PC-9 (cell line): ENCODE data around the gene OR2T27.

Source experiments
- EZH2 ChIP-seq: fragments of 200-600 bp; sonication (generic); IDR thresholded peaks from 2 replicates; pipeline ENCODE4 v1.8.0; 2017; ENCODE audit warnings: antibody characterized with exemption, low read depth
- TF ChIP-seq, protein P1 (sequence below): fragments of 200-600 bp; sonication (generic); conservative IDR thresholded peaks from 2 replicates; pipeline ENCODE4 v1.6.1; 2017; ENCODE audit warnings: mixed run types, antibody characterized with exemption, mild to moderate bottlenecking, moderate library complexity

DNA sequence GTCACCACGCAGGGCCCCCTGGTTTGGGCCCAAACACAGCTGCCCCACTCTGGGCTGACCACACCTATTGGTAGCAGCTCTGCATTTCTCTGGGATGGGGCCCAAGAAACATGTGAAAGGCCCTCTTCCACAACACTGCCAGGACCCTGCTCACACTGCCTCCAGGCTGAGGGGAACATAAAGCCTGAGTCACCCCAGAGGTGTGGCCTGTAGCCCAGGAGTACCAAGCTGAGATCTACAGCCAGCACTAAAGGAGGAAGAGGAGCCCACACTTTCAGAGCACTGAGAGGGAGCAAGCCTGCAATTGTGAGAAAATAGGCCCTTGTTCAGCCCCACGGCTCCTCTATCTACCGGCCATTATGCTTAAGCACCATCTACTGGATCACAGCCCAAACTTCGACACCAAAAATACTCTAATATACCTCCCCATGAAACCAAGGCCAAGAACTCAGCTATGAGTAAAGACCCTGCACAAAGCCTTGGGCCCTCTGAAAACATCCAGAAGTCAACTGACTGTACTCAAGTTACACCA lies 43.4 kb downstream of the OR2T27 start:
- TF ChIP-seq, protein P1, sequence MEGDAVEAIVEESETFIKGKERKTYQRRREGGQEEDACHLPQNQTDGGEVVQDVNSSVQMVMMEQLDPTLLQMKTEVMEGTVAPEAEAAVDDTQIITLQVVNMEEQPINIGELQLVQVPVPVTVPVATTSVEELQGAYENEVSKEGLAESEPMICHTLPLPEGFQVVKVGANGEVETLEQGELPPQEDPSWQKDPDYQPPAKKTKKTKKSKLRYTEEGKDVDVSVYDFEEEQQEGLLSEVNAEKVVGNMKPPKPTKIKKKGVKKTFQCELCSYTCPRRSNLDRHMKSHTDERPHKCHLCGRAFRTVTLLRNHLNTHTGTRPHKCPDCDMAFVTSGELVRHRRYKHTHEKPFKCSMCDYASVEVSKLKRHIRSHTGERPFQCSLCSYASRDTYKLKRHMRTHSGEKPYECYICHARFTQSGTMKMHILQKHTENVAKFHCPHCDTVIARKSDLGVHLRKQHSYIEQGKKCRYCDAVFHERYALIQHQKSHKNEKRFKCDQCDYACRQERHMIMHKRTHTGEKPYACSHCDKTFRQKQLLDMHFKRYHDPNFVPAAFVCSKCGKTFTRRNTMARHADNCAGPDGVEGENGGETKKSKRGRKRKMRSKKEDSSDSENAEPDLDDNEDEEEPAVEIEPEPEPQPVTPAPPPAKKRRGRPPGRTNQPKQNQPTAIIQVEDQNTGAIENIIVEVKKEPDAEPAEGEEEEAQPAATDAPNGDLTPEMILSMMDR = no peak
- no peak for TF ChIP-seq EZH2
